ENCODE results near the gene RBCK1. TPM values are rescaled to one million over a fixed set of nuclear protein-coding genes. Genes with fewer than 3 reads are reported as not detected.

RBCK1 gene
- total RNA-seq, 4 donors from 2014 or later = 133 to 254 (median 154) TPM

DNA sequence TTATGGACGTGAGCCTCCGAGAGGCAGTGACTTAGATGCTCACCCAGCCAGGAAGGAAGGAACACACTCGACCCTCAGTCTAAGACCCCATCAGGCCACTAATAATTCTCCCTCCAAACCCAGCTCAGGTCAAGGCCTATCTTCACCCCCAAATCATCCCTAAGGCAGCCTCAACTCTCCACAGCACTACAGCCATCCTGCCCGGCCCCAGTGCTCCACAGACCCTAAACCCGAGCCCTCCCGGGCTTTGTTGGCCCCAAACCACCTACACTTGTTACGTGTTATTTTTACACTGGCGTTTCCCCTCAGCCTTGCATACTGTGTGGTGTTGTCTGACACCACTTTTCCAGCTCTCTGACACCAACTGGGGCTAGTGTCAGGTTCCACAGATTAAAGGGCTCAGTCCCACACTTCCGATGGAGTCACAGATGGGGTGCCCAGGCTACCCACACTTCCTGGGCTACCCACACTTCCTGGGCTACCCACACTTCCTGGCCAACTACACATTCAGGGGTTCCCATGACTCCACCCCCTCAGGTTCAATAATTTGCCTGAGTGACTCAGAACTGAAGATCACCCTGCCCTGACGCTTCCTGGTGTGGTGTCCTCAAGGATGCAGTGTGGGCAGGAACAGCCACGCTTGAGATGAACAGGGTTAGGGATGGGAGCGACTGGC is 25.3 kb downstream of the RBCK1 start:
- peak in 2 of 3 donors; percentile 57 to 72 for DNase-seq
- no peak for TF ChIP-seq POLR2A (IDR thresholded peaks at IDR 0.05)
- TF ChIP-seq, protein P1, sequence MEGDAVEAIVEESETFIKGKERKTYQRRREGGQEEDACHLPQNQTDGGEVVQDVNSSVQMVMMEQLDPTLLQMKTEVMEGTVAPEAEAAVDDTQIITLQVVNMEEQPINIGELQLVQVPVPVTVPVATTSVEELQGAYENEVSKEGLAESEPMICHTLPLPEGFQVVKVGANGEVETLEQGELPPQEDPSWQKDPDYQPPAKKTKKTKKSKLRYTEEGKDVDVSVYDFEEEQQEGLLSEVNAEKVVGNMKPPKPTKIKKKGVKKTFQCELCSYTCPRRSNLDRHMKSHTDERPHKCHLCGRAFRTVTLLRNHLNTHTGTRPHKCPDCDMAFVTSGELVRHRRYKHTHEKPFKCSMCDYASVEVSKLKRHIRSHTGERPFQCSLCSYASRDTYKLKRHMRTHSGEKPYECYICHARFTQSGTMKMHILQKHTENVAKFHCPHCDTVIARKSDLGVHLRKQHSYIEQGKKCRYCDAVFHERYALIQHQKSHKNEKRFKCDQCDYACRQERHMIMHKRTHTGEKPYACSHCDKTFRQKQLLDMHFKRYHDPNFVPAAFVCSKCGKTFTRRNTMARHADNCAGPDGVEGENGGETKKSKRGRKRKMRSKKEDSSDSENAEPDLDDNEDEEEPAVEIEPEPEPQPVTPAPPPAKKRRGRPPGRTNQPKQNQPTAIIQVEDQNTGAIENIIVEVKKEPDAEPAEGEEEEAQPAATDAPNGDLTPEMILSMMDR (IDR thresholded peaks at IDR 0.05) = no peak
- H3K27ac ChIP-seq = peak overlapping the region in 3 of 4 donors; percentile 14 to 52 (median 49)
- H3K36me3 ChIP-seq = peaks cover 0 to 70% (median 0%) of the 10 kb centered on the region in 3 donors
- H3K27me3 ChIP-seq = no peaks in the 10 kb centered on the region
- H3K4me3 ChIP-seq = no peak overlapping the region
- H3K9me3 ChIP-seq = no peaks in the 10 kb centered on the region
- H3K4me1 ChIP-seq = peaks cover 0 to 19% (median 10%) of the 10 kb centered on the region in 4 donors

DNA sequence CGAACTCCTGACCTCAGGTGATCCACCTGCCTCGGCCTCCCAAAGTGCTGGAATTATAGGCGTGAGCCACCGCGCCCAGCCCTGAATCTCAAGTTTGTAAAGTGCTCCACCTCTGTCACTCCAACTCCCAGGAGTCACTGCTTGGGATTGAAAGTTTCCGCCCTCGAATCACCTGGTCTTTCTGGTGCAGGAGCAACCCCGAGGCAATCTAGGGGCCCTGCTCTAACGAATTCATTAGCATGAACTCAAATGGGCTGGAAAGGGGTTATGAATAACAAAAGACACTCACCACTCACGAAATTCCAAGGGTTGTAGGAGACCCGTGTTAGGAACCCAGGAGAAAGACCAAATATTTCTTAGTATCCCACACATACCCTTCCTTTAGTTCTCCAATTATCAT is 26.1 kb downstream of the RBCK1 start:
- Histone ChIP-seq H3K4me3 (no peak overlapping the region), H3K27ac (no peak overlapping the region), H3K36me3 (peaks cover 0 to 70% (median 0%) of the 10 kb centered on the region in 3 donors), H3K9me3 (no peaks in the 10 kb centered on the region), H3K27me3 (no peaks in the 10 kb centered on the region), H3K4me1 (peaks cover 0 to 27% (median 13%) of the 10 kb centered on the region in 4 donors)
- TF ChIP-seq POLR2A (IDR thresholded peaks at IDR 0.05) = no peak
- TF ChIP-seq, protein P1 (IDR thresholded peaks at IDR 0.05) = no peak
- peak in 1 of 3 donors; percentile 40 for DNase-seq

DNA sequence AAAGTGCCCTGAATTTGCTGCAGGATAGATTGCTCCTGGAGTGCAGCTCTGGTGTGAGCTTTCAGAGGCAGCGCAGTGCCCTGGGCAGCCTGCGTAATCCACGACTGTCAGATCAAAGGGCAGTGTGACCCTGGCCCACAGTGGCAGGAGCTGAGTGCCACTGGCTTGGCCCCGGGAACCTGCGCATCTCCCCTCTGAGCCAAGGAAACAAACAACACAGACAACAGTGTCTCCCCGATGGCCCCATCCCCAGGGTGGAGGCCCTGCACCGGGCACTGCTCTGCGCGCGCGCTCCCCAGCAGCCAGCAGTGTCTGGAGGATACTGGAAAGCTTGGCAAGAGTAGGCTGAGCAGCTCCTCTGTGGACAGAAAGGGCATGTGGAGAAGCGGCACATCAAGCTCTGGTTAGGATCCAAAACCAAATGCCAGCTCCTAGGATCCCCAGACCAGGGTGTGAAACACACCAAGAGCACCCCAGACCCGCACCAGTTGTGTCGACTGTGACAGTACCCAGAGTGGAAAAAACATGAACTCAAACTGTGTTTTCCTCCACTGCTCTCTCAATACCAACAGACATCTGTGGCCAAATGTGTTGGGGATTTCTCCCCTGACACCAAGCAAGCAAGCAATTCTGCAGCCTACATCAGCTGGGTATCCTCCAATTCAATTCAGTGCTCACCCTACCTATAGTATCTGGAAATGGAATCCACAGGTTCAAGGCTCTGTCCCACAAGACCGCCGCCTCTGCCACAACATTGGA is 26.7 kb downstream of the RBCK1 start:
- TF ChIP-seq POLR2A (IDR thresholded peaks at IDR 0.05) = no peak
- TF ChIP-seq, protein P1 (IDR thresholded peaks at IDR 0.05) = no peak
- DNase-seq = peak in 1 of 3 donors; percentile 32
- Histone ChIP-seq H3K4me3 (no peak overlapping the region), H3K4me1 (peaks cover 0 to 29% (median 14%) of the 10 kb centered on the region in 4 donors), H3K9me3 (no peaks in the 10 kb centered on the region), H3K27me3 (no peaks in the 10 kb centered on the region), H3K27ac (no peak overlapping the region), H3K36me3 (peaks cover 0 to 70% (median 0%) of the 10 kb centered on the region in 3 donors)

DNA sequence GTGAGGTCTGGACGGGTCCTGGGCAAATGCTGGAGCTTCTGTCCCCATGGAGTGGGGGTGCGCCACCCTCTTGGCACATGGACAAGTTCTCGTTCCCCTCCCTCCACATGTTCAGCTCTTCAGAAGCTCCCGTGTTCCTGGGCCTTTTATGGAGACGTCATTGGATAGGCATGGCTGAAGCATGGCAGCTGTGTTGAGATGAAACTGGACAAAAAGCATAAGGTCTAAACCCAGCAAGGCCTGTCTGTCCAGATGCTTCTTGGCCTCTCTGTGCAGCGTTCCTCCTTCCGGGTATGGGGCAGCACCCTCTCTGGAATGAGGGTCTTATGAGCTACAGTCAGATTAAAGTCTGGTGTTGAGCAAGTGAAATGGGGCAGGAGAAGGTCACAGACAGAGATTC is 27.5 kb downstream of the RBCK1 start:
- no peak for DNase-seq
- Histone ChIP-seq H3K27me3 (no peaks in the 10 kb centered on the region), H3K9me3 (no peaks in the 10 kb centered on the region), H3K36me3 (peaks cover 0 to 70% (median 0%) of the 10 kb centered on the region in 3 donors), H3K27ac (no peak overlapping the region), H3K4me1 (peaks cover 0 to 29% (median 14%) of the 10 kb centered on the region in 4 donors), H3K4me3 (no peak overlapping the region)
- TF ChIP-seq POLR2A (IDR thresholded peaks at IDR 0.05) = no peak
- TF ChIP-seq, protein P1 (IDR thresholded peaks at IDR 0.05) = no peak

DNA sequence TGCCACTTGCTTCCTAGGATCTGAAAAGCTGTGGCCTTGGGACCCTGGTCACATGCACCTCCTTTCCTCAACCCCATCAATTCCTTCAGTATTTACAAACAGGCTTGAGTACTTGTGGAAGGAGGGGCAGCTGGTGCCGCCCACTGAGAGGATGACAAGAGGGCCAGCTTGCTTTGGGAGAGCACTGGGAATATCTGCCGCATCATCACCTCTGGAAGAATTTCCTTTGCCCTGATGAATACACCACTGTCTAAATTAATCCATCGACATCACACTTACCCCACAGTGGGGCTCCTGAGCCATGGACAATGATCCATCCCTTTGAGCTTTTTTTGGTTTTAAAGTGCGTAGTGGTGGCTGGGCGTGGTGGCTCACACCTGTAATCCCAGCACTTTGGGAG is 28.4 kb downstream of the RBCK1 start:
- no peak overlapping the region for H3K4me3 ChIP-seq
- no peak overlapping the region for H3K27ac ChIP-seq
- peaks cover 0 to 29% (median 14%) of the 10 kb centered on the region in 4 donors for H3K4me1 ChIP-seq
- no peak for DNase-seq
- peaks cover 0 to 73% (median 0%) of the 10 kb centered on the region in 3 donors for H3K36me3 ChIP-seq
- no peak for TF ChIP-seq POLR2A (IDR thresholded peaks at IDR 0.05)
- TF ChIP-seq, protein P1 (IDR thresholded peaks at IDR 0.05) = no peak
- no peaks in the 10 kb centered on the region for H3K27me3 ChIP-seq
- no peaks in the 10 kb centered on the region for H3K9me3 ChIP-seq
